HFFc6 (cell line): Measurements from ENCODE around the gene YIF1B. TPM values are rescaled to one million over a fixed set of nuclear protein-coding genes. Genes with fewer than 3 reads are reported as not detected.

ENCODE experiments used
- DNase-seq: peaks from one replicate; pipeline ENCODE4 v3.0.0-alpha.2; 2018
- H3K27ac Mint-ChIP-seq: 2 replicates; pipeline ENCODE4 v1.8.0; 2020; ENCODE audit warnings: mild to moderate bottlenecking, mixed read lengths
- H3K27me3 Mint-ChIP-seq: 2 replicates; pipeline ENCODE4 v1.8.0; 2021; ENCODE audit warnings: mild to moderate bottlenecking, moderate library complexity, mixed read lengths; ENCODE audit not compliant: insufficient read depth
- H3K36me3 Mint-ChIP-seq: 2 replicates; pipeline ENCODE4 v1.8.0; 2021; ENCODE audit warnings: low read depth, mixed read lengths
- H3K4me1 Mint-ChIP-seq: 2 replicates; pipeline ENCODE4 v1.8.0; 2020; ENCODE audit warnings: low read depth, mixed read lengths
- H3K4me3 Mint-ChIP-seq: 2 replicates; pipeline ENCODE4 v1.8.0; 2020; ENCODE audit warnings: mild to moderate bottlenecking, moderate library complexity, mixed read lengths
- H3K9me3 Mint-ChIP-seq: 2 replicates; pipeline ENCODE4 v1.8.0; 2020; ENCODE audit warnings: mild to moderate bottlenecking, mixed read lengths
- CTCF ChIP-seq: fragments of 200-600 bp; sonication (generic); IDR thresholded peaks from 2 replicates; pipeline ENCODE4 v1.5.0; 2021; ENCODE audit warnings: antibody characterized with exemption, mild to moderate bottlenecking
- total RNA-seq, 6 experiments: library from RNA; stranded (reverse); fragmentation: NEBNext Ultra II Directional; extraction: Animal tissue kit (Norgen Biotek cat#: 25700); gene quantifications; 2 replicates in 1 of 6; 3 replicates in 5 of 6; pipeline ENCODE4 v1.2.3, GENCODE V29; 2021

Gene YIF1B
- total RNA-seq, 6 experiments from 2014 or later, result 80.8 to 98.5 (median 86.6) TPM

GRCh38 chr19:38307597-38307996 is 8.2 kb downstream of the YIF1B start:
- Mint-ChIP-seq H3K4me3 (no peak overlapping the region), H3K27me3 (peaks cover 3% of the 10 kb centered on the region), H3K9me3 (no peaks in the 10 kb centered on the region), H3K4me1 (no peaks in the 10 kb centered on the region), H3K36me3 (peaks cover 7% of the 10 kb centered on the region), H3K27ac (no peak overlapping the region)
- TF ChIP-seq CTCF, result no peak
- no peak for DNase-seq

GRCh38 chr19:38307076-38307475 is 8.7 kb downstream of the YIF1B start:
- no peak overlapping the region for H3K4me3 Mint-ChIP-seq
- no peaks in the 10 kb centered on the region for H3K9me3 Mint-ChIP-seq
- no peak for TF ChIP-seq CTCF
- no peak overlapping the region for H3K27ac Mint-ChIP-seq
- H3K4me1 Mint-ChIP-seq, result no peaks in the 10 kb centered on the region
- no peak for DNase-seq
- H3K27me3 Mint-ChIP-seq, result peaks cover 3% of the 10 kb centered on the region
- H3K36me3 Mint-ChIP-seq, result peaks cover 7% of the 10 kb centered on the region

GRCh38 chr19:38306236-38306635 is 9.5 kb downstream of the YIF1B start:
- H3K36me3 Mint-ChIP-seq, result peaks cover 7% of the 10 kb centered on the region
- no peak overlapping the region for H3K4me3 Mint-ChIP-seq
- DNase-seq, result no peak
- no peak overlapping the region for H3K27ac Mint-ChIP-seq
- H3K4me1 Mint-ChIP-seq, result peaks cover 6% of the 10 kb centered on the region
- TF ChIP-seq CTCF, result no peak
- no peaks in the 10 kb centered on the region for H3K9me3 Mint-ChIP-seq
- H3K27me3 Mint-ChIP-seq, result peaks cover 3% of the 10 kb centered on the region

GRCh38 chr19:38304866-38305429 is 10.8 kb downstream of the YIF1B start:
- DNase-seq, result no peak
- Mint-ChIP-seq H3K4me3 (no peak overlapping the region), H3K27me3 (peaks cover 3% of the 10 kb centered on the region), H3K4me1 (peaks cover 16% of the 10 kb centered on the region), H3K9me3 (no peaks in the 10 kb centered on the region), H3K27ac (no peak overlapping the region), H3K36me3 (peaks cover 7% of the 10 kb centered on the region; the same call in 1 of the 2 replicates)
- TF ChIP-seq CTCF, result no peak

GRCh38 chr19:38304352-38304865 is 11.3 kb downstream of the YIF1B start:
- no peak overlapping the region for H3K27ac Mint-ChIP-seq
- peaks cover 5% of the 10 kb centered on the region for H3K27me3 Mint-ChIP-seq
- H3K9me3 Mint-ChIP-seq, result no peaks in the 10 kb centered on the region
- H3K4me3 Mint-ChIP-seq, result no peak overlapping the region
- H3K4me1 Mint-ChIP-seq, result peaks cover 17% of the 10 kb centered on the region
- DNase-seq, result no peak
- H3K36me3 Mint-ChIP-seq, result peaks cover 7% of the 10 kb centered on the region; the same call in 1 of the 2 replicates
- no peak for TF ChIP-seq CTCF
